HCT116 (cell line): ENCODE results near the gene ECT2.
A peak's percentile ranks its signal among the peaks of the same experiment; 100 is the strongest.

Source experiments
- CTCF ChIP-seq, 3 experiments: fragments of 200-600 bp in 1 of 3; sonication (generic) in 1 of 3; IDR thresholded peaks in 2 of 3; conservative IDR thresholded peaks in 1 of 3; 2 replicates each; pipeline ENCODE4 v1.5.1; 2012 to 2017; ENCODE audit warnings: low read depth in 2 of 3, low read length in 2 of 3, antibody characterized with exemption in 1 of 3, borderline replicate concordance in 1 of 3, control low read depth in 1 of 3, mild to moderate bottlenecking in 1 of 3, mixed read lengths in 1 of 3, mixed run types in 1 of 3, moderate library complexity in 1 of 3; ENCODE audit not compliant: insufficient read depth in 1 of 3
- EZH2phosphoT487 ChIP-seq: fragments of 200-600 bp; IDR thresholded peaks from 2 replicates; pipeline ENCODE4 v1.6.1; 2018; ENCODE audit warnings: antibody characterized with exemption, borderline replicate concordance
- POLR2A ChIP-seq: IDR thresholded peaks from 2 replicates; pipeline ENCODE4 v1.7.0; 2011; ENCODE audit warnings: borderline replicate concordance; ENCODE audit not compliant: insufficient read depth, insufficient read length; ENCODE audit errors: extremely low read depth
- SP1 ChIP-seq: IDR thresholded peaks from 2 replicates; pipeline ENCODE4 v1.6.1; 2012; ENCODE audit warnings: low read depth
- TCF7L2 ChIP-seq: IDR thresholded peaks from 2 replicates; pipeline ENCODE4 v1.7.0; 2011; ENCODE audit warnings: borderline replicate concordance, inconsistent platforms; ENCODE audit not compliant: insufficient read depth, insufficient read length; ENCODE audit errors: extremely low read depth
- ZBTB33 ChIP-seq: IDR thresholded peaks from 2 replicates; pipeline ENCODE4 v1.6.1; 2011; ENCODE audit warnings: mild to moderate bottlenecking, low read length, moderate library complexity; ENCODE audit not compliant: insufficient replicate concordance; ENCODE audit errors: extremely low read depth
- ZFX ChIP-seq: fragments of 450-650 bp; IDR thresholded peaks from 2 replicates; pipeline ENCODE4 v1.6.1; 2017
- ZNF274 ChIP-seq: fragments of 200-500 bp; sonication (Bioruptor generic); IDR thresholded peaks from 2 replicates; pipeline ENCODE4 v1.6.1; 2014; ENCODE audit warnings: mild to moderate bottlenecking, low read depth, low read length, inconsistent platforms

- TF ChIP-seq TCF7L2 (no peak), CTCF (IDR thresholded peaks at IDR 0.05 in 2 of 3, conservative IDR thresholded peaks at IDR 0.05 in 1 of 3; ENCODE audit: borderline replicate concordance in 1 of 3, insufficient read depth in 1 of 3, low read depth in 2 of 3, low read length in 2 of 3) (peak; percentile 39 to 80 (median 78); a peak in 5 of 6 replicates), POLR2A (no peak), ZFX (no peak), ZNF274 (no peak), SP1 (no peak), EZH2phosphoT487 (no peak), ZBTB33 (no peak)
Measured at GRCh38 chr3:172836390-172836997, 86.0 kb downstream of the ECT2 start.
